SK-N-SH (cell line): ENCODE results near the gene INO80C. TPM values are rescaled to one million over a fixed set of nuclear protein-coding genes. Genes with fewer than 3 reads are reported as not detected.

Source experiments
- CTCF ChIA-PET: fragments of 300-600, 350-600 bp; formaldehyde crosslinking; extraction: SDS; loops from one replicate; lab custom pipeline; 2021; lab: Yijun Ruan, JAX
- POLR2A ChIA-PET: fragments of 350-600 bp; sonication (Branson Sonifier 250); formaldehyde crosslinking; extraction: SDS; loops from one replicate; lab custom pipeline; 2020; ENCODE audit warnings: antibody characterized with exemption, inconsistent platforms; lab: Yijun Ruan, JAX
- DNase-seq: peaks from one replicate; pipeline ENCODE4 v3.0.0; 2012
- H2AFZ ChIP-seq: fragments of 200-600 bp; sonication (generic); 2 replicates; pipeline ENCODE4 v1.8.1; 2016; ENCODE audit warnings: antibody characterized with exemption, mild to moderate bottlenecking, low read depth
- H3F3A ChIP-seq: fragments of 200-600 bp; sonication (generic); replicated peaks from 2 replicates; pipeline ENCODE3; 2016; ENCODE audit warnings: antibody characterized with exemption, mild to moderate bottlenecking; ENCODE audit not compliant: insufficient read depth
- H3K27ac ChIP-seq, 2 experiments: fragments of 200-500 bp in 1 of 2; fragments of 200-600 bp in 1 of 2; sonication (Bioruptor generic) in 1 of 2; sonication (generic), shearing (Covaris generic) in 1 of 2; 2 replicates each; pipeline versions ENCODE4 v1.5.1 to v1.6.1; 2014 to 2016; ENCODE audit warnings: low read depth in 2 of 2, inconsistent platforms in 1 of 2, low read length in 1 of 2, mild to moderate bottlenecking in 1 of 2, mixed read lengths in 1 of 2
- H3K27me3 ChIP-seq: fragments of 200-600 bp; sonication (generic), shearing (Covaris generic); 2 replicates; pipeline ENCODE4 v1.6.1; 2016; ENCODE audit warnings: mixed run types; ENCODE audit not compliant: insufficient read depth
- H3K36me3 ChIP-seq, 2 experiments: fragments of 200-500 bp in 1 of 2; fragments of 200-600 bp in 1 of 2; sonication (Bioruptor generic) in 1 of 2; sonication (generic) in 1 of 2; replicated peaks in 1 of 2; 2 replicates each; pipeline versions ENCODE3 to v1.5.1; 2014 to 2016; ENCODE audit warnings: low read length in 1 of 2, mild to moderate bottlenecking in 1 of 2; ENCODE audit not compliant: insufficient read depth in 2 of 2, control insufficient read depth in 1 of 2
- H3K4me1 ChIP-seq, 2 experiments: fragments of 200-500 bp in 1 of 2; fragments of 200-600 bp in 1 of 2; sonication (Bioruptor generic) in 1 of 2; sonication (generic), shearing (Covaris generic) in 1 of 2; 2 replicates each; pipeline versions ENCODE4 v1.5.1 to v1.6.1; 2014 to 2016; ENCODE audit warnings: low read depth in 1 of 2, low read length in 1 of 2, mixed run types in 1 of 2; ENCODE audit not compliant: insufficient read depth in 2 of 2, control insufficient read depth in 1 of 2
- H3K4me2 ChIP-seq: fragments of 200-600 bp; sonication (generic), shearing (Covaris generic); 2 replicates; pipeline ENCODE4 v1.6.1; 2017; ENCODE audit warnings: mixed run types
- H3K4me3 ChIP-seq, 2 experiments: fragments of 200-500 bp in 1 of 2; fragments of 200-600 bp in 1 of 2; sonication (Bioruptor generic) in 1 of 2; sonication (generic), shearing (Covaris generic) in 1 of 2; 2 replicates each; pipeline versions ENCODE4 v1.5.1 to v1.8.1; 2014 to 2016; ENCODE audit warnings: low read depth in 2 of 2, inconsistent platforms in 1 of 2, low read length in 1 of 2, mild to moderate bottlenecking in 1 of 2, mixed read lengths in 1 of 2, moderate library complexity in 1 of 2
- H3K79me2 ChIP-seq: fragments of 200-600 bp; sonication (generic); 2 replicates; pipeline ENCODE4 v1.8.1; 2017; ENCODE audit warnings: mild to moderate bottlenecking; ENCODE audit not compliant: insufficient read depth
- H3K9ac ChIP-seq: fragments of 200-600 bp; sonication (generic); 2 replicates; pipeline ENCODE4 v1.6.1; 2017; ENCODE audit warnings: mixed run types
- H3K9me2 ChIP-seq: fragments of 200-600 bp; sonication (generic); 2 replicates; pipeline ENCODE4 v1.6.1; 2017; ENCODE audit warnings: mixed run types
- H3K9me3 ChIP-seq: fragments of 200-600 bp; sonication (generic); 2 replicates; pipeline ENCODE4 v1.6.1; 2017; ENCODE audit warnings: mixed run types, mild to moderate bottlenecking, moderate library complexity
- H4K20me1 ChIP-seq: fragments of 200-600 bp; sonication (generic); 2 replicates; pipeline ENCODE4 v1.6.1; 2017; ENCODE audit warnings: mild to moderate bottlenecking, mixed run types; ENCODE audit not compliant: insufficient read depth
- CTCF ChIP-seq: fragments of 200-600 bp; sonication (generic); IDR thresholded peaks from 2 replicates; pipeline ENCODE4 v1.6.1; 2017; ENCODE audit warnings: antibody characterized with exemption, mild to moderate bottlenecking, moderate library complexity
- ELF1 ChIP-seq: IDR thresholded peaks from 2 replicates; pipeline ENCODE4 v1.4.0; 2012
- FOXJ3 ChIP-seq: sonication (generic); formaldehyde crosslinking; IDR thresholded peaks from 2 replicates; pipeline ENCODE4 v1.5.1; 2020; ENCODE audit warnings: mild to moderate bottlenecking, missing genetic modification reagents
- FOXM1 ChIP-seq: IDR thresholded peaks from 2 replicates; pipeline ENCODE4 v1.4.0; 2012; ENCODE audit warnings: low read depth, mild to moderate bottlenecking
- GABPA ChIP-seq: IDR thresholded peaks from 2 replicates; pipeline ENCODE4 v1.4.0; 2012; ENCODE audit warnings: low read depth, mild to moderate bottlenecking
- GATA2 ChIP-seq: sonication (generic); formaldehyde crosslinking; IDR thresholded peaks from 2 replicates; pipeline ENCODE4 v1.5.0; 2020; ENCODE audit warnings: mild to moderate bottlenecking, missing genetic modification reagents
- JUND ChIP-seq: IDR thresholded peaks from 2 replicates; pipeline ENCODE4 v1.4.0; 2012
- MXI1 ChIP-seq: IDR thresholded peaks from 2 replicates; pipeline ENCODE4 v1.6.1; 2012; ENCODE audit warnings: mild to moderate bottlenecking, low read depth, low read length, improper control_type of control experiment
- NFIC ChIP-seq: IDR thresholded peaks from 2 replicates; pipeline ENCODE4 v1.4.0; 2012; ENCODE audit warnings: borderline replicate concordance
- NRF1 ChIP-seq: IDR thresholded peaks from 2 replicates; pipeline ENCODE4 v1.6.1; 2012; ENCODE audit warnings: low read depth, mild to moderate bottlenecking, low read length
- PBX3 ChIP-seq: IDR thresholded peaks from 2 replicates; pipeline ENCODE4; 2012
- RAD21 ChIP-seq: IDR thresholded peaks from 2 replicates; pipeline ENCODE4 v1.6.1; 2012; ENCODE audit warnings: mild to moderate bottlenecking, low read length
- RCOR1 ChIP-seq: fragments of 150-350 bp; IDR thresholded peaks from 2 replicates; pipeline ENCODE4 v1.6.1; 2017; ENCODE audit warnings: antibody characterized with exemption, low read length
- REST ChIP-seq: IDR thresholded peaks from 2 replicates; pipeline ENCODE4 v1.6.1; 2012; ENCODE audit warnings: mild to moderate bottlenecking, low read depth, low read length, moderate library complexity
- RFX5 ChIP-seq: IDR thresholded peaks from 2 replicates; pipeline ENCODE4 v1.6.1; 2012; ENCODE audit warnings: mild to moderate bottlenecking, improper control_type of control experiment, low read length
- RXRA ChIP-seq: IDR thresholded peaks from 2 replicates; pipeline ENCODE4 v1.4.0; 2012; ENCODE audit warnings: low read depth, mild to moderate bottlenecking, borderline replicate concordance
- SMC3 ChIP-seq: IDR thresholded peaks from 2 replicates; pipeline ENCODE4 v1.6.1; 2012; ENCODE audit warnings: low read depth, low read length, improper control_type of control experiment
- USF1 ChIP-seq: IDR thresholded peaks from 2 replicates; pipeline ENCODE4 v1.4.0; 2012; ENCODE audit warnings: low read depth, borderline replicate concordance
- YY1 ChIP-seq: IDR thresholded peaks from 2 replicates; pipeline ENCODE4 v1.4.0; 2012; ENCODE audit warnings: low read depth, mild to moderate bottlenecking
- WGBS: methylation state at CpG from one replicate; pipeline ENCODE4 v1.1.6; 2017; ENCODE audit warnings: low lambda C conversion rate; 5-methylcytosine and 5-hydroxymethylcytosine counted together
- polyA plus RNA-seq, 3 experiments: library from polyadenylated mRNA; depleted of rRNA; stranded (reverse); fragments of >200 nt; gene quantifications; 2 replicates each; pipeline ENCODE4 v1.2.3, GENCODE V29; 2012

INO80C gene
- polyA plus RNA-seq, 1 of the 3 experiments (the other 2 are of a cell fraction) = 17.0 TPM

- H3K4me3 ChIP-seq = no peak overlapping the region
- H3F3A ChIP-seq = no peaks in the 10 kb centered on the region
- ChIA-PET POLR2A (no interaction called here), CTCF (no interaction called here)
- no peaks in the 10 kb centered on the region for H4K20me1 ChIP-seq
- H3K4me1 ChIP-seq = no peaks in the 10 kb centered on the region; a peak in 1 of 4 replicates
- no peak overlapping the region for H3K9ac ChIP-seq
- H3K79me2 ChIP-seq = no peaks in the 10 kb centered on the region
- H3K27me3 ChIP-seq = no peaks in the 10 kb centered on the region
- 51% methylated on average over 6 of the region's 6 CpGs for WGBS
- H3K9me2 ChIP-seq = no peaks in the 10 kb centered on the region
- TF ChIP-seq SMC3 (no peak), GATA2 (CRISPR knock-in tag) (no peak), USF1 (no peak), JUND (no peak), NFIC (no peak), RAD21 (no peak), MXI1 (no peak), REST (no peak), YY1 (no peak), PBX3 (no peak), FOXM1 (no peak), NRF1 (no peak), CTCF (no peak), RCOR1 (no peak), ELF1 (no peak), RXRA (no peak), RFX5 (no peak), GABPA (no peak), FOXJ3 (CRISPR knock-in tag) (no peak)
- no peak overlapping the region for H3K27ac ChIP-seq
- H3K4me2 ChIP-seq = no peak overlapping the region
- no peak for DNase-seq
- no peaks in the 10 kb centered on the region for H3K36me3 ChIP-seq
- H2AFZ ChIP-seq = no peak overlapping the region
- H3K9me3 ChIP-seq = no peaks in the 10 kb centered on the region
Observed at GRCh38 chr18:35515460-35516130, 17.8 kb upstream of the INO80C start.
